Heart right ventricle (tissue), 16 donors: Measurements from ENCODE around the gene JAG1. TPM values are rescaled to one million over a fixed set of nuclear protein-coding genes. Genes with fewer than 3 reads are reported as not detected.

Experiments
- ATAC-seq, 8 donors: fragments of 200-7000 bp; cut with Tn5 transposase; one replicate each; pipeline ENCODE4 v1.9.1; 2020; ENCODE audit warnings: mild to moderate bottlenecking in 8 of 8, moderate library complexity in 8 of 8, moderate number of reproducible peaks in 1 of 8
- DNase-seq, 2 donors: peaks; one replicate each; pipeline ENCODE4 v3.0.0-alpha.2; 2020
- H3K27ac ChIP-seq, 10 donors: fragments of 200-600 bp; sonication (generic) in 2 of 10; one replicate each; pipeline versions ENCODE4 v1.5.0 to v1.8.0; 2020 to 2022; ENCODE audit warnings: mild to moderate bottlenecking in 3 of 10
- H3K27me3 ChIP-seq, 7 donors: fragments of 200-600 bp; one replicate each; pipeline ENCODE4 v1.8.0; 2021 to 2022; ENCODE audit warnings: mild to moderate bottlenecking in 2 of 7
- H3K36me3 ChIP-seq, 9 donors: fragments of 200-600 bp; sonication (generic) in 1 of 9; one replicate each; pipeline versions ENCODE4 v1.5.0 to v1.8.0; 2020 to 2022; ENCODE audit warnings: mild to moderate bottlenecking in 2 of 9
- H3K4me1 ChIP-seq, 9 donors: fragments of 200-600 bp; sonication (generic) in 1 of 9; one replicate each; pipeline versions ENCODE4 v1.5.0 to v1.8.0; 2020 to 2022; ENCODE audit warnings: mild to moderate bottlenecking in 4 of 9
- H3K4me3 ChIP-seq, 10 donors: fragments of 200-600 bp; sonication (generic) in 2 of 10; one replicate each; pipeline versions ENCODE4 v1.5.0 to v1.8.0; 2020 to 2022; ENCODE audit warnings: mild to moderate bottlenecking in 7 of 10, moderate library complexity in 2 of 10
- H3K9me3 ChIP-seq, 11 donors: fragments of 200-600 bp in 10 of 11; sonication (generic) in 2 of 11; one replicate each; pipeline versions ENCODE4 v1.5.0 to v1.8.0; 2013 to 2022; ENCODE audit warnings: mild to moderate bottlenecking in 2 of 11, control low read depth in 1 of 11, moderate library complexity in 1 of 11
- CTCF ChIP-seq, 9 donors: fragments of 200-600 bp; sonication (generic) in 2 of 9; IDR thresholded peaks; one replicate each; pipeline versions ENCODE4 v1.5.0 to v1.8.0; 2021 to 2022; ENCODE audit warnings: antibody characterized with exemption in 9 of 9, mild to moderate bottlenecking in 5 of 9, moderate library complexity in 1 of 9
- WGBS, 2 donors: extraction: QIAGEN DNeasy Blood & Tissue Kit; methylation state at CpG; one replicate each; pipeline ENCODE4 v1.1.7; 2013; ENCODE audit warnings: inconsistent platforms in 1 of 2; 5-methylcytosine and 5-hydroxymethylcytosine counted together
- intact Hi-C, 10 donors: fragments of 100-400 bp; cut with DNase I; formaldehyde crosslinking; loops; one replicate each; pipeline versions ENCODE4 v1.11.1 to v1.14.2; 2022
- polyA plus RNA-seq, 2 donors: library from polyadenylated mRNA; stranded (reverse); fragments of 200-250 nt; gene quantifications; one replicate each; pipeline ENCODE4 v1.2.3, GENCODE V29; 2013
- total RNA-seq, 10 donors: library from RNA; stranded (reverse); fragmentation: NEBNext Ultra II Directional in 3 of 10; extraction: Animal tissue kit (Norgen Biotek cat#: 25700) in 3 of 10; gene quantifications; one replicate each; pipeline versions ENCODE4 v1.2.1 to v1.2.4, GENCODE V29; 2021 to 2023
- donor health status: Arrhythmogenic right ventricular cardiomyopathy.
- donor health status: ischemic (EF 13 %, LVEDD 7.1; RV severe dilation, severe dysfunction).
- donor health status: healthy with polysubstance abuse.
- donor health status: DM: no; HTN: yes; CAD: no.
- donor health status: DM: no; HTN: no; CAD: no.
- donor health status: ischemic (EF 25% LVEDD 6.9; RV normal size, moderate dysfunction).
- donor health status: ischemic (EF 25% LVEDD 5.7; RV mildly dilated, moderate dysfunction).
- donor health status: healthy.
- donor health status: DM: yes; HTN: yes; CAD: no.
- donor health status: Ischemic cardiomyopathy.
- donor health status: ischemic (EF 35%, LVEDD 5.7; RV mildly dilated, moderate dysfunction).
- donor health status: nonischemic (EF 11% LVEDD 7.7; RV severe dilation, severe dysfunction).
- donor health status: DM: yes; HTN: yes; CAD: no.
- donor health status: PGD.
- donor health status: ischemic (EF 29% LVEDD 5.4; RV normal size, mild dysfunction).
- donor health status: nonischemic (EF 23%, LVEDD 6.1; RV moderate dilation, normal function).

The JAG1 gene
- total and polyA plus RNA-seq, 12 donors, result 11.1 to 38.2 (median 25.5) TPM

GRCh38 chr20:10681494-10681893 is 7.7 kb upstream of the JAG1 start:
- TF ChIP-seq CTCF (IDR thresholded peaks at IDR 0.05), result no peak
- Histone ChIP-seq H3K4me1 (no peaks in the 10 kb centered on the region), H3K9me3 (peaks cover 0 to 10% (median 0%) of the 10 kb centered on the region in 11 donors), H3K27ac (no peak overlapping the region), H3K4me3 (no peak overlapping the region), H3K27me3 (no peaks in the 10 kb centered on the region), H3K36me3 (no peaks in the 10 kb centered on the region)
- intact Hi-C loops, result loop anchor here in 1 of 10 donors (10.0 kb wide), 1 partner anchor 523 kb away; no protein-coding TSS in a partner anchor
- no peak for ATAC-seq
- no peak for DNase-seq
- 98% methylated on average over 4 of the region's 4 CpGs for WGBS, 2 donors

- Histone ChIP-seq H3K4me3 (no peak overlapping the region), H3K27me3 (no peaks in the 10 kb centered on the region), H3K36me3 (no peaks in the 10 kb centered on the region), H3K4me1 (peaks cover 0 to 3% (median 0%) of the 10 kb centered on the region in 9 donors), H3K9me3 (peaks cover 0 to 10% (median 0%) of the 10 kb centered on the region in 11 donors), H3K27ac (no peak overlapping the region)
- ATAC-seq (no peak), DNase-seq (no peak)
- intact Hi-C loops, result loop anchor here in 1 of 10 donors (10.0 kb wide), 1 partner anchor 524 kb away; no protein-coding TSS in a partner anchor
- 77 to 89% methylated on average over 4 of the region's 4 CpGs for WGBS, 2 donors
- no peak for TF ChIP-seq CTCF (IDR thresholded peaks at IDR 0.05)
Observed at GRCh38 chr20:10680571-10680970, 6.8 kb upstream of the JAG1 start.

- intact Hi-C loops, result loop anchor here in 9 of 10 donors (5.0 to 10.0 kb wide), 14 partner anchors 38 to 866 kb away; no protein-coding TSS in a partner anchor
- Histone ChIP-seq H3K27ac (no peak overlapping the region), H3K27me3 (no peaks in the 10 kb centered on the region)
Observed at GRCh38 chr20:10679269-10679668, 5.5 kb upstream of the JAG1 start.

GRCh38 chr20:10676518-10676917 is 2.7 kb upstream of the JAG1 start:
- DNase-seq (no peak), ATAC-seq (no peak)
- Histone ChIP-seq H3K27ac (no peak overlapping the region), H3K9me3 (peaks cover 0 to 10% (median 0%) of the 10 kb centered on the region in 11 donors), H3K36me3 (peaks cover 0 to 13% (median 0%) of the 10 kb centered on the region in 9 donors), H3K4me3 (no peak overlapping the region), H3K27me3 (no peaks in the 10 kb centered on the region), H3K4me1 (peaks cover 0 to 18% (median 8%) of the 10 kb centered on the region in 9 donors)
- no peak for TF ChIP-seq CTCF (IDR thresholded peaks at IDR 0.05)
- 67 to 69% methylated on average over 3 of the region's 3 CpGs for WGBS, 2 donors
- intact Hi-C loops, result loop anchor here in 9 of 10 donors (5.0 to 10.0 kb wide), 14 partner anchors 41 to 868 kb away; no protein-coding TSS in a partner anchor

More at GRCh38 chr20:10679269-10679668, 5.5 kb upstream of the JAG1 start:
- ATAC-seq (no peak), DNase-seq (no peak)
- 73 to 78% methylated on average over 4 of the region's 4 CpGs for WGBS, 2 donors
- Histone ChIP-seq H3K36me3 (no peaks in the 10 kb centered on the region), H3K4me1 (peaks cover 0 to 13% (median 6%) of the 10 kb centered on the region in 9 donors), H3K4me3 (no peak overlapping the region), H3K9me3 (peaks cover 0 to 10% (median 0%) of the 10 kb centered on the region in 11 donors)
- no peak for TF ChIP-seq CTCF (IDR thresholded peaks at IDR 0.05)
